HG03520 (cell line): Measurements from ENCODE around the gene NCSTN.

Experiments used
- ATAC-seq: cut with Tn5 transposase; IDR thresholded peaks from one replicate; pipeline ENCODE4 v1.9.1; 2021; ENCODE audit warnings: mild to moderate bottlenecking, moderate library complexity; ENCODE audit not compliant: unreplicated experiment

NCSTN gene

DNA sequence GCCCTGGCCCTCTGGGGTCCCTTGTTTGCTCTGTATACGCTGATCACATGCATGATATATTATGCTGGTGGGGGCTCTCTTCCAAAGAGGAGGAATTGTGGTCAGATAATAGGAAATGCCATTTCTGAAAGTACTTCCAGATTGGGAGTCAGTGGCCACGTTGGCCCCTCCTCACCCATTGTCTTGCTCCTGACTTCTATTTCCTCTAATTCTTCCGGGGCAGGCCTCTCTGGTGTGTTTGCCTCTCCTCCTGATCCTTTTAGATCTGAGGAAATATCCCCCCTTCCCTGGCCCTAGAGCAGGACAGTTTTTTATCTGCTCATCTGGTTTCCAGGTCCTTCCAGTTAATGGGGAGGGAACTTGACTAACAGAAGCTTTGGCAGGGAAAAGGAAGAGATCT, 60.1 kb downstream of the NCSTN start:
- no peak for ATAC-seq

DNA sequence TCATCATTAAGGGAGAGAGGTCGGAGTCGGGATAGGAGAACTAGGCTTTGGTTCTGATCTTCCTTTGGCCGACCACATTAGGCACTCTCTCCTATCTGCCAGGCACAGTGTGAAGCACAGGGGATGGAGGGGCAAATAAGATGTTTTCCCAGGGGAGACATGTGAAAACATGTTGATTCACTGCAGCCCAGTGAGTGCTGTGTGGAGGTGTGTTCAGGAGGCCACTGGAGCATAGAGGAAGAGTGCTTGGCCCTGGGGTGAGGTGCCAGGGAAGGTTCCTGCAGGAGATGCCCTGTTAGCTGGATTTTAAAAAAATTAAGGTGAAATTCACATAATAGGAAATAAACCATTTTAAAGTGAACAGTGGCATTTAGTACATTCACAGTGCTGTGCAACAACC, 60.9 kb downstream of the NCSTN start:
- ATAC-seq, result no peak

DNA sequence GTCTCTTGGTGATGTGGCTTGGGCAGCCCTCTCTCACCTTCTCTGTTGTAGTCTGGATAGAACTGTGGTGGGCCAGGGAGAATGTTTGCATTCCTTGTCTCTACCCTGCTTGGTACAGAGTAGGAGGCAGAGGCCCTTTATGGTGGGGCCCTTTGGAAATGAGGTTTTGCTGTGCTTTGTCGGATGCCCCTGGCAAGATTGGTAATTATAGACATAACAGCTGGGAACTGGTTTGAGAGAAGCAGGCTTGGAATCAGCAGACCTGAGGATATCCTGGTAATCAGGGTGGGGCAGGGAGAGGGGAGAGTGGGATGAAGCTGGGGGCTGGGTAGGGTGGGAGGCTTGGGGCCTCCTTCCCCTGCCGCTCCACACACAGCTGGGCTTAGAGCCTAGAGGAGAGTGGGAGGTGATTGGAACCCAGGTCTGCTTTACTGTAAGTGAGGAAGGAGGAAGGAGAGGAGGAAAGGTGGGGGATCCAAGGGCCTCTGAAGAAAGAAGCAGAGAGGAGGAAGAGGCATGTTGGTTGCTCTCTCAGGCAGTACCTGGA, 62.2 kb downstream of the NCSTN start:
- ATAC-seq, result no peak

DNA sequence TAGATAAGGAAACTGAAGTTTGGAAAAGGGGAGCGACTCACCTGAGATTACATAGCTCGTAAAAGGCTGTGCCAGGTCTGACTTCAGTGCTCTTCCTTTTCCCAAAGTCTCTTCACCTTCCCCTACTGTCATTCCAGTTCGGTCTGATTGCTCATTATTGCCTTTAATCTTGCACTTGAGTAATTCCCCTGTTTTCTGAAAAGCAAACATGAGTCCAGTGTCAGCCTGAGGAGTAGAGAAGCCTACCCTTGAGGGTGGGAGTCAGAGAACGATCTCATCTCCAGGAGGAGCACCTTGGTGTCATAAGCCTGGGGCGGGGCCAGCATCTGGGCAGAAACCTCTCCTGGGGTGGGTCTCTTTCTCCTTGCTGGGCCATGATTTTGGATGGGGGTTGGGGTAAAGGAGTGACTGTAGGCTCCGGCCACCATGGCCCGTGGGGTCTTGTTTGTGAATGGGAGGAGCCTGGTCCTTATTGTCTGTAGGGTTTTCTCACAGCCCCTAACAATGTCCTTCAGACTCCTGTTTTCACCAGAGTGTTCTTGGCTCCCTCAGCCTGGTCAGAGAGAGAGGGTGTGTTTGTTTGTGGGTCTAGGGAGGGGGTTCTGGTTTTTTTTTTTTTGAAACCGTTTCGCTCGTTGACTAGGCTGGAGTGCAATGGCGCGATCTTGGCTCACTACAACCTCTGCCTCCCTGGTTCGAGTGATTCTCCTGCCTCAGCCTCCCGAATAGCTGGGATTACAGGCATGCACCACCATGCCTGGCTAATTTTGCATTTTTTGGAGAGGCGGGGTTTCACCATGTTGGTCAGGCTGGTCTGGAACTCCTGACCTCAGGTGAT, 63.2 kb downstream of the NCSTN start:
- ATAC-seq, result no peak

DNA sequence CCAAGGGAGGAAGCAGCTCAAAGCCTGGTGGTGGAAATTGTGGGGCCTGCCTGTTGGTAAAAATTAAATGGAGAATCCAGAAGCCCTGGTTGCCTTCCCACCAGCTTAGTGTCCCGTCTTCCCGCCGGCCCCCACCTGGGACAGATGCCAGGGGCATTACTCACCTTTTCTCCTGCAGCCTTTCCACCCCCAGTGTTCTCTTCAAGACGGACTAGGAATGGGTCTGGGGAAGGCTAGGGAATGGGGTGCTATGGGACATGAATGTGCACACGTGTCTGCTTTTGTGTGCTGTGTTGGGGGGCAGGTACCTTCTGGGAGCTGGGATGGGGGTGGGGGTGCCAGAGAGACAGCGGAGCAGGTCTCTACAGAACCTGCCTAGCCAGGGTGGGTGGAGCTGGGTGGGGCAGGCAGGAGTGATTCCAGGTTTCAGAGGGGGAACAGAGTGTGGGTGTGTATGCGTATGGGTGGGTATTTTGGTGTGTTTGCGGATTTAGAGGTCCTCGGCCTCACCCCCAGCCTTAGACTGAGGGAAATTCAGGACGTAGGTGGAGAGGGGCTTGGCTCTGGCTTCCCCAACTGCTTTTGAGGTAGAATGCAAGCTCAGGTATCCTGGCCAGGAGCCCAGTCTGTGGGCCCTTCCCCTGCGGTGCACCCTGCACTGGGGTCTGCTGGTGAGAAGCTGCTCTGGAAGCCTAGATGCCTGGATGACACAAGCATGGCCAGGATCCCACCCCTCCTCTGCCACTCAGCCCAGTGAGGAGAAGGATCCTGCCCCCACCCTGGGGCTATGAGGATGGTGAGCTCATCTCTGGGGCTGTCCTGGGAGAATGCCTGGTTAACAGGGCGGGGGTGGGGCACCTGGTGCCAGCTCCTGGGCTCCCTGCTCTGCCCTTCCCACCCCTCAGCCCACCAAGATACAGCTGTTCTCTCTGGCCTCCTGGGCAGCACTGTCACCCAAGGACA, 64.9 kb downstream of the NCSTN start:
- ATAC-seq, result no peak
